Liver (tissue), 9 donors: Measurements from ENCODE around the gene GP1BB. TPM values are rescaled to one million over a fixed set of nuclear protein-coding genes. Genes with fewer than 3 reads are reported as not detected.

Source experiments
- DNase-seq: peaks from one replicate; pipeline ENCODE4 v3.0.0-alpha.2; 2017; ENCODE audit warnings: low spot score
- H3K27ac ChIP-seq, 2 donors: one replicate each; pipeline ENCODE4 v1.7.0; 2013; ENCODE audit warnings: inconsistent platforms in 2 of 2, low read length in 2 of 2, control low read depth in 1 of 2, low read depth in 1 of 2, mild to moderate bottlenecking in 1 of 2
- H3K27me3 ChIP-seq, 4 donors: one replicate each; pipeline versions ENCODE4 v1.6.1 to v1.7.0; 2013; ENCODE audit warnings: low read length in 3 of 4, inconsistent platforms in 1 of 4, mild to moderate bottlenecking in 1 of 4, moderate library complexity in 1 of 4; ENCODE audit not compliant: control insufficient read depth in 4 of 4, insufficient read depth in 4 of 4
- H3K36me3 ChIP-seq, 4 donors: one replicate each; pipeline versions ENCODE4 v1.6.1 to v1.7.0; 2013; ENCODE audit warnings: low read length in 3 of 4, mild to moderate bottlenecking in 3 of 4, low read depth in 1 of 4, moderate library complexity in 1 of 4; ENCODE audit not compliant: control insufficient read depth in 4 of 4, insufficient read depth in 3 of 4
- H3K4me1 ChIP-seq, 4 donors: one replicate each; pipeline versions ENCODE4 v1.6.1 to v1.7.0; 2013; ENCODE audit warnings: low read length in 3 of 4, mild to moderate bottlenecking in 3 of 4, moderate library complexity in 1 of 4; ENCODE audit not compliant: control insufficient read depth in 4 of 4, insufficient read depth in 4 of 4
- H3K4me3 ChIP-seq, 3 donors: one replicate each; pipeline versions ENCODE4 v1.6.1 to v1.7.0; 2013; ENCODE audit warnings: low read length in 3 of 3, control low read depth in 1 of 3, low read depth in 1 of 3, mild to moderate bottlenecking in 1 of 3
- H3K9ac ChIP-seq, 2 donors: one replicate each; pipeline ENCODE4 v1.7.0; 2013; ENCODE audit warnings: low read length in 2 of 2, mild to moderate bottlenecking in 2 of 2, moderate library complexity in 2 of 2, control low read depth in 1 of 2, low read depth in 1 of 2
- H3K9me3 ChIP-seq, 4 donors: one replicate each; pipeline versions ENCODE4 v1.6.1 to v1.7.0; 2013; ENCODE audit warnings: low read length in 3 of 4; ENCODE audit not compliant: control insufficient read depth in 4 of 4
- EGR1 ChIP-seq, 2 donors: IDR thresholded peaks; 2 replicates each; pipeline ENCODE4 v1.6.1; 2016 to 2018; ENCODE audit warnings: antibody characterized with exemption in 2 of 2, low read depth in 2 of 2
- FOXA1 ChIP-seq: IDR thresholded peaks from 2 replicates; pipeline ENCODE4 v1.6.1; 2016; ENCODE audit warnings: antibody characterized with exemption
- FOXA2 ChIP-seq: IDR thresholded peaks from 2 replicates; pipeline ENCODE4 v1.6.1; 2016; ENCODE audit warnings: antibody characterized with exemption
- GABPA ChIP-seq, 2 donors: IDR thresholded peaks in 1 of 2; conservative IDR thresholded peaks in 1 of 2; 2 replicates each; pipeline ENCODE4 v1.6.1; 2016; ENCODE audit warnings: antibody characterized with exemption in 2 of 2, mild to moderate bottlenecking in 1 of 2, moderate library complexity in 1 of 2
- HNF4A ChIP-seq, 2 donors: conservative IDR thresholded peaks; 2 replicates each; pipeline ENCODE4 v1.6.1; 2016; ENCODE audit warnings: antibody characterized with exemption in 2 of 2, mild to moderate bottlenecking in 2 of 2
- HNF4G ChIP-seq: IDR thresholded peaks from 2 replicates; pipeline ENCODE4 v1.6.1; 2016; ENCODE audit warnings: antibody characterized with exemption
- JUND ChIP-seq, 2 donors: IDR thresholded peaks; 2 replicates each; pipeline ENCODE4 v1.6.1; 2016; ENCODE audit warnings: antibody characterized with exemption in 2 of 2
- NR2F2 ChIP-seq: IDR thresholded peaks from 2 replicates; pipeline ENCODE4 v1.6.1; 2016; ENCODE audit warnings: antibody characterized with exemption
- RAD21 ChIP-seq, 2 donors: IDR thresholded peaks; 2 replicates each; pipeline ENCODE4 v1.6.1; 2016; ENCODE audit warnings: antibody characterized with exemption in 2 of 2, mild to moderate bottlenecking in 2 of 2
- RXRA ChIP-seq, 2 donors: IDR thresholded peaks; 2 replicates each; pipeline ENCODE4 v1.6.1; 2017 to 2018; ENCODE audit warnings: antibody characterized with exemption in 2 of 2, mild to moderate bottlenecking in 1 of 2
- SP1 ChIP-seq: IDR thresholded peaks from 2 replicates; pipeline ENCODE4 v1.6.1; 2018; ENCODE audit warnings: antibody characterized with exemption, mild to moderate bottlenecking
- TAF1 ChIP-seq: conservative IDR thresholded peaks from 2 replicates; pipeline ENCODE4 v1.6.1; 2016; ENCODE audit warnings: antibody characterized with exemption, mild to moderate bottlenecking
- YY1 ChIP-seq: IDR thresholded peaks from 2 replicates; pipeline ENCODE4 v1.6.1; 2016; ENCODE audit warnings: antibody characterized with exemption, mild to moderate bottlenecking
- WGBS: extraction: QIAGEN DNeasy Blood & Tissue Kit; methylation state at CpG from one replicate; pipeline ENCODE4 v1.1.7; 2013; 5-methylcytosine and 5-hydroxymethylcytosine counted together
- polyA plus RNA-seq, 2 donors: library from polyadenylated mRNA; stranded (reverse) in 1 of 2; unstranded in 1 of 2; fragments of 200-250 nt in 1 of 2; fragments of >200 nt in 1 of 2; fragmentation: Nextera tagmentation in 1 of 2; extraction: Ambion mirVana in 1 of 2; gene quantifications; one replicate each; pipeline versions ENCODE4 v1.2.1 to v1.2.3, GENCODE V29; 2013 to 2015
- total RNA-seq, 2 donors: library from RNA; depleted of rRNA; stranded (reverse); fragments of >200 nt; gene quantifications; one replicate each; pipeline ENCODE4 v1.2.3, GENCODE V29; 2014
- TF ChIP-seq, protein P1 (sequence below): IDR thresholded peaks from 2 replicates; pipeline ENCODE4 v1.6.1; 2016; ENCODE audit warnings: antibody characterized with exemption
- TF ChIP-seq, protein P2 (sequence below): fragments of 150-350 bp; IDR thresholded peaks from 2 replicates; pipeline ENCODE4 v1.5.1; 2017; ENCODE audit warnings: improper control_type of control experiment, low read depth, low read length; ENCODE audit not compliant: missing input control
- TF ChIP-seq, protein P3 (sequence below): IDR thresholded peaks from 2 replicates; pipeline ENCODE4 v1.6.1; 2016; ENCODE audit warnings: antibody characterized with exemption
- TF ChIP-seq, protein P4 (sequence below): IDR thresholded peaks from 2 replicates; pipeline ENCODE4 v1.6.1; 2016; ENCODE audit warnings: antibody characterized with exemption
- TF ChIP-seq, protein P5 (sequence below): IDR thresholded peaks from 2 replicates; pipeline ENCODE4 v1.6.1; 2016; ENCODE audit warnings: antibody characterized with exemption, mild to moderate bottlenecking
- donor health status: healthy.
- donor health status: healthy.
- donor health status: healthy.
- donor health status: healthy.
- donor health status: healthy.

GP1BB gene
- total and polyA plus RNA-seq, 4 donors: 0.38 to 5.7 (median 0.51) TPM; not detected in 1

DNA sequence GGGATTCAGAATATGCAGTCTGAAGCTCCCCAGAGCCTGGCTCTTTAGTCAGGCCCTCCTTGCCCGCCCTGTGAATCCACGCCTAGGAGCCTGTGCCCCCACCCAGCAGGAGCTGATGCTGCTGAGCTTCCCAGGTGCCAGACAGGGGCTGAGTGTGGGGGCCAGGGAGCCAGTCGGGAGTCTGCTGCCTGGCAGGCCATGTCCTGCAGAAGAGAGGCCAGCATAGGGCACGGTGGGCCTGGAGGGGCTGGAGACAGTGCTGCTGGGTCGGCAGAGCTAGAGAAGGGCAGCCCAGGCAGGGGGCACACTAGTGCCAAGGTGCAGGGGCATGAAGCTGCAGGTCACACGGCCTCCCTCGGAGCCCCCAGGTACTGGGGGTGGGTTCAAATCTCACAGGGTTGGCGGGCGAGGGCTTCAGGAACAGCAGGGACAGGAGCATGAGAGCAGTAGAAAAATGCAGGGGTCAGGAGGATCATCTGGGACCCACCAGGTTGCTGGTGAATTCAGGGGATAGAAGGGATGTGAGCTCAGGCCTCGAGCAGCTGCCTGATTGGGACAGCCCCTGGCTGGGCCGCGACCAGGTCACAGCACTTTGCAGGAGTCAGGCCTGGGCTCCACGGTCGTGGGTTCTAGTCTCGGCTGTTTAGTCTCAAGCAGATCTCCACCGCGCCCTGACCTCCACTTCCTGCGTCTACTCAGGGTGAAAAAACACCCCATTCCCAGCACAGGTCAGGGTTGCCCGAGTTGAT is 13.1 kb upstream of the GP1BB start:
- H3K27ac ChIP-seq: no peak overlapping the region
- H3K4me1 ChIP-seq: peaks cover 2 to 13% (median 4%) of the 10 kb centered on the region in 4 donors
- H3K4me3 ChIP-seq: no peak overlapping the region
- no peaks in the 10 kb centered on the region for H3K27me3 ChIP-seq
- H3K9ac ChIP-seq: no peak overlapping the region
- whole genome bisulfite sequencing: 90% methylated on average over 19 of the region's 19 CpGs
- TF ChIP-seq RXRA (IDR thresholded peaks at IDR 0.05) (no peak), GABPA (IDR thresholded peaks at IDR 0.05 in 1 of 2, conservative IDR thresholded peaks at IDR 0.05 in 1 of 2) (no peak), TAF1 (no peak), NR2F2 (no peak), JUND (IDR thresholded peaks at IDR 0.05) (no peak), EGR1 (IDR thresholded peaks at IDR 0.05; ENCODE audit: low read depth in 2 of 2) (no peak), SP1 (no peak), HNF4A (conservative IDR thresholded peaks at IDR 0.05) (no peak), HNF4G (no peak), FOXA1 (no peak), FOXA2 (no peak), YY1 (no peak), RAD21 (IDR thresholded peaks at IDR 0.05) (no peak)
- TF ChIP-seq, protein P1, sequence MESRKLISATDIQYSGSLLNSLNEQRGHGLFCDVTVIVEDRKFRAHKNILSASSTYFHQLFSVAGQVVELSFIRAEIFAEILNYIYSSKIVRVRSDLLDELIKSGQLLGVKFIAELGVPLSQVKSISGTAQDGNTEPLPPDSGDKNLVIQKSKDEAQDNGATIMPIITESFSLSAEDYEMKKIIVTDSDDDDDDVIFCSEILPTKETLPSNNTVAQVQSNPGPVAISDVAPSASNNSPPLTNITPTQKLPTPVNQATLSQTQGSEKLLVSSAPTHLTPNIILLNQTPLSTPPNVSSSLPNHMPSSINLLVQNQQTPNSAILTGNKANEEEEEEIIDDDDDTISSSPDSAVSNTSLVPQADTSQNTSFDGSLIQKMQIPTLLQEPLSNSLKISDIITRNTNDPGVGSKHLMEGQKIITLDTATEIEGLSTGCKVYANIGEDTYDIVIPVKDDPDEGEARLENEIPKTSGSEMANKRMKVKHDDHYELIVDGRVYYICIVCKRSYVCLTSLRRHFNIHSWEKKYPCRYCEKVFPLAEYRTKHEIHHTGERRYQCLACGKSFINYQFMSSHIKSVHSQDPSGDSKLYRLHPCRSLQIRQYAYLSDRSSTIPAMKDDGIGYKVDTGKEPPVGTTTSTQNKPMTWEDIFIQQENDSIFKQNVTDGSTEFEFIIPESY: no peak
- TF ChIP-seq, protein P2, sequence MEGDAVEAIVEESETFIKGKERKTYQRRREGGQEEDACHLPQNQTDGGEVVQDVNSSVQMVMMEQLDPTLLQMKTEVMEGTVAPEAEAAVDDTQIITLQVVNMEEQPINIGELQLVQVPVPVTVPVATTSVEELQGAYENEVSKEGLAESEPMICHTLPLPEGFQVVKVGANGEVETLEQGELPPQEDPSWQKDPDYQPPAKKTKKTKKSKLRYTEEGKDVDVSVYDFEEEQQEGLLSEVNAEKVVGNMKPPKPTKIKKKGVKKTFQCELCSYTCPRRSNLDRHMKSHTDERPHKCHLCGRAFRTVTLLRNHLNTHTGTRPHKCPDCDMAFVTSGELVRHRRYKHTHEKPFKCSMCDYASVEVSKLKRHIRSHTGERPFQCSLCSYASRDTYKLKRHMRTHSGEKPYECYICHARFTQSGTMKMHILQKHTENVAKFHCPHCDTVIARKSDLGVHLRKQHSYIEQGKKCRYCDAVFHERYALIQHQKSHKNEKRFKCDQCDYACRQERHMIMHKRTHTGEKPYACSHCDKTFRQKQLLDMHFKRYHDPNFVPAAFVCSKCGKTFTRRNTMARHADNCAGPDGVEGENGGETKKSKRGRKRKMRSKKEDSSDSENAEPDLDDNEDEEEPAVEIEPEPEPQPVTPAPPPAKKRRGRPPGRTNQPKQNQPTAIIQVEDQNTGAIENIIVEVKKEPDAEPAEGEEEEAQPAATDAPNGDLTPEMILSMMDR: no peak
- TF ChIP-seq, protein P3, sequence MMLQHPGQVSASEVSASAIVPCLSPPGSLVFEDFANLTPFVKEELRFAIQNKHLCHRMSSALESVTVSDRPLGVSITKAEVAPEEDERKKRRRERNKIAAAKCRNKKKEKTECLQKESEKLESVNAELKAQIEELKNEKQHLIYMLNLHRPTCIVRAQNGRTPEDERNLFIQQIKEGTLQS: no peak
- TF ChIP-seq, protein P4, sequence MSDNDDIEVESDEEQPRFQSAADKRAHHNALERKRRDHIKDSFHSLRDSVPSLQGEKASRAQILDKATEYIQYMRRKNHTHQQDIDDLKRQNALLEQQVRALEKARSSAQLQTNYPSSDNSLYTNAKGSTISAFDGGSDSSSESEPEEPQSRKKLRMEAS: no peak
- TF ChIP-seq, protein P5, sequence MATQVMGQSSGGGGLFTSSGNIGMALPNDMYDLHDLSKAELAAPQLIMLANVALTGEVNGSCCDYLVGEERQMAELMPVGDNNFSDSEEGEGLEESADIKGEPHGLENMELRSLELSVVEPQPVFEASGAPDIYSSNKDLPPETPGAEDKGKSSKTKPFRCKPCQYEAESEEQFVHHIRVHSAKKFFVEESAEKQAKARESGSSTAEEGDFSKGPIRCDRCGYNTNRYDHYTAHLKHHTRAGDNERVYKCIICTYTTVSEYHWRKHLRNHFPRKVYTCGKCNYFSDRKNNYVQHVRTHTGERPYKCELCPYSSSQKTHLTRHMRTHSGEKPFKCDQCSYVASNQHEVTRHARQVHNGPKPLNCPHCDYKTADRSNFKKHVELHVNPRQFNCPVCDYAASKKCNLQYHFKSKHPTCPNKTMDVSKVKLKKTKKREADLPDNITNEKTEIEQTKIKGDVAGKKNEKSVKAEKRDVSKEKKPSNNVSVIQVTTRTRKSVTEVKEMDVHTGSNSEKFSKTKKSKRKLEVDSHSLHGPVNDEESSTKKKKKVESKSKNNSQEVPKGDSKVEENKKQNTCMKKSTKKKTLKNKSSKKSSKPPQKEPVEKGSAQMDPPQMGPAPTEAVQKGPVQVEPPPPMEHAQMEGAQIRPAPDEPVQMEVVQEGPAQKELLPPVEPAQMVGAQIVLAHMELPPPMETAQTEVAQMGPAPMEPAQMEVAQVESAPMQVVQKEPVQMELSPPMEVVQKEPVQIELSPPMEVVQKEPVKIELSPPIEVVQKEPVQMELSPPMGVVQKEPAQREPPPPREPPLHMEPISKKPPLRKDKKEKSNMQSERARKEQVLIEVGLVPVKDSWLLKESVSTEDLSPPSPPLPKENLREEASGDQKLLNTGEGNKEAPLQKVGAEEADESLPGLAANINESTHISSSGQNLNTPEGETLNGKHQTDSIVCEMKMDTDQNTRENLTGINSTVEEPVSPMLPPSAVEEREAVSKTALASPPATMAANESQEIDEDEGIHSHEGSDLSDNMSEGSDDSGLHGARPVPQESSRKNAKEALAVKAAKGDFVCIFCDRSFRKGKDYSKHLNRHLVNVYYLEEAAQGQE: no peak
- H3K36me3 ChIP-seq: no peaks in the 10 kb centered on the region
- no peaks in the 10 kb centered on the region for H3K9me3 ChIP-seq
- no peak for DNase-seq
